Testis (tissue), 3 donors: ENCODE measurements around the gene MAPK11. TPM values are rescaled to one million over a fixed set of nuclear protein-coding genes. Genes with fewer than 3 reads are reported as not detected.
A peak's percentile ranks its signal among the peaks of the same experiment; 100 is the strongest.

Experiments used
- DNase-seq: peaks from one replicate; pipeline ENCODE4 v3.0.0-alpha.2; 2019
- H3K27ac ChIP-seq, 2 donors: fragments of 200-600 bp; sonication (generic); one replicate each; pipeline ENCODE4 v1.5.1; 2019
- H3K27me3 ChIP-seq: fragments of 200-600 bp; sonication (generic); one replicate; pipeline ENCODE4 v1.5.1; 2019
- H3K36me3 ChIP-seq: fragments of 200-600 bp; sonication (generic); one replicate; pipeline ENCODE4 v1.5.1; 2017; ENCODE audit warnings: low read depth; ENCODE audit errors: missing control alignments
- H3K4me1 ChIP-seq: fragments of 200-600 bp; sonication (generic); one replicate; pipeline ENCODE4 v1.5.1; 2019
- H3K4me3 ChIP-seq, 2 donors: fragments of 200-600 bp; sonication (generic); one replicate each; pipeline ENCODE4 v1.5.1; 2017 to 2019
- H3K9me3 ChIP-seq: fragments of 200-600 bp; sonication (generic); one replicate; pipeline ENCODE4 v1.5.1; 2017
- CTCF ChIP-seq, 3 experiments: fragments of 450-650 bp in 2 of 3; fragments of 200-600 bp in 1 of 3; sonication (generic) in 1 of 3; IDR thresholded peaks; one replicate each; pipeline ENCODE4 v1.5.1; 2016 to 2019; ENCODE audit warnings: antibody characterized with exemption in 3 of 3, mild to moderate bottlenecking in 2 of 3, moderate library complexity in 1 of 3
- POLR2A ChIP-seq: fragments of 450-650 bp; IDR thresholded peaks from one replicate; pipeline ENCODE4 v1.6.1; 2017; ENCODE audit warnings: antibody characterized with exemption, mild to moderate bottlenecking, moderate library complexity
- WGBS, 2 donors: methylation state at CpG; one replicate each; pipeline ENCODE4 v1.1.5; 2018; 5-methylcytosine and 5-hydroxymethylcytosine counted together
- intact Hi-C: fragments of 100-400 bp; cut with DNase I; formaldehyde crosslinking; loops from one replicate; pipeline ENCODE4 v1.15.1; 2023; ENCODE audit warnings: low total_unique reads
- polyA plus RNA-seq: library from polyadenylated mRNA; stranded (reverse); fragments of 350-450 nt; fragmentation: Illumina TruSeq; extraction: RNeasy Lipid Tissue Mini Kit (QIAGEN cat#74804); gene quantifications from one replicate; pipeline ENCODE4 v1.2.3, GENCODE V29; 2014; ENCODE audit warnings: low read depth, low replicate concordance; ENCODE audit not compliant: insufficient read depth
- total RNA-seq, 2 donors: library from RNA; depleted of rRNA; stranded (reverse); fragments of >200 nt; gene quantifications; one replicate each; pipeline ENCODE4 v1.2.3, GENCODE V29; 2016

MAPK11 gene
- total and polyA plus RNA-seq, 3 donors from 2014 or later: 6.4 to 10.7 (median 8.3) TPM

DNA sequence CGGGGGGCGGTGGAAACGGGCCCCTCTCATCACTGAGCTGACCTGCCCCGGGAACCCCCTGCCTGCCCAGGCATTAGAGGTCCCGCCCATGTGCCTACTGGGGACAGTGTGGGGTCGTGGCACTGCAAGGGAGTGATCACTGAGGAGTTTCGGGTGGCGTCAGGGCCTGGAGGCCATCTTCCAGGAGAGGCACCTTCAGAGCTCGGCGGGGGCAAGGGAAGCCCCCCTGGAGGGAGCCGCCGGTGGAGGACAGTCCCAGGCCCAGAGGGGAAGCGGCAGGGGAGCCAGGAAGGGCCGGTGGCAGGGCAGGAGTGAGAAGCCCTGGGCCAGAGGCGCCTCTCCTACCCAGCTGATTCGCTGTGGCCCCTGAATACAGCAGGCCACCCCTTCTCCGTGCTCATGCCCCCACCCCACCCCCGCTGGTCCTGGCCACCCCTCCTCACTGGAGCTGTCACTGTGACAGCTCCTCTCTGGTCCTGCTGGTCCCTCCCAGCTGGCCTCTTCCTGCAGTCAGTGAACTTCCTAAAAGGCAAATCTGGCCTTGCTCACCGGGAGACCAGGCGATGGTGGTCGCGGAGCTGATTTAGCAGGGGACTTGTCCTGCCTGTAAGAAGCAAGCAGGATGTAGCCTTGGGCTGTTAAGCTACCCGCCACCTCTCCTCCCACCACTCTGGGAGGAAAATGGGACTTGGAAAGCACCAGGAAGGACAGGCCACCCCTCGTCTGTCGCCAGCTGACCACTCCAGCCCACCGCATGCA, 2.0 kb upstream of the MAPK11 start:
- no peak overlapping the region for H3K27ac ChIP-seq
- H3K36me3 ChIP-seq: no peaks in the 10 kb centered on the region
- no peak for TF ChIP-seq CTCF (IDR thresholded peaks at IDR 0.05)
- TF ChIP-seq POLR2A: no peak
- WGBS, 2 donors: 47 to 48% methylated on average over 9 to 26 of the region's 26 CpGs
- H3K9me3 ChIP-seq: no peaks in the 10 kb centered on the region
- intact Hi-C loops: no loop called here
- peak overlapping the region; percentile 8 to 46 for H3K4me3 ChIP-seq
- no peak for DNase-seq
- H3K27me3 ChIP-seq: no peaks in the 10 kb centered on the region
- peaks cover 43% of the 10 kb centered on the region for H3K4me1 ChIP-seq

DNA sequence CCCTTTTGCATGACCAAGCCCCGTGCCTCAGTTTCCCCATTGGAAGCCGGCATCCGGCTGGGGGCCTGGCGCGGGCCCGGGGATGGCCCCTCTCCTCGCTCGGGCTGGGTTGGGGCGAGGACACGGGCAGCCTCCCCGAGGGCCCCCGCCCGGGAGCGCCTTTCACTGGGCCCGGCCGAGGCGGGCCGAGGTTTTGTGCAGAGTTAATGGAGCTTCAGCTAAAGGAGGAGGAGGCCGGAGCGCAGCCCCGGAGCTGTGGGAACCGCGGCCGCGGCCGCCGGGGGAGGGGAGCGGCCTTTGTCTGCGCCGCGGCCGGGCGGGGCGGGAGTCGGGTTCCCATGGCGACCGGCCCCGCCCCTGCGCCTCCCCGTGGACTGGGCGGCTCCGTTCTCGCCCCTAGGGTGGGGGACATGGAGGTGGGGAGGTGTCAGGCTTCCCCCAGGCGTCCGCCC, 1.4 kb upstream of the MAPK11 start:
- H3K4me3 ChIP-seq: peak overlapping the region; percentile 8 to 46
- WGBS, 2 donors: 1 to 3% methylated on average over 15 of the region's 45 CpGs
- H3K27ac ChIP-seq: no peak overlapping the region
- H3K4me1 ChIP-seq: peaks cover 44% of the 10 kb centered on the region
- no peaks in the 10 kb centered on the region for H3K27me3 ChIP-seq
- no peaks in the 10 kb centered on the region for H3K36me3 ChIP-seq
- no peaks in the 10 kb centered on the region for H3K9me3 ChIP-seq
- no peak for TF ChIP-seq CTCF (IDR thresholded peaks at IDR 0.05)
- TF ChIP-seq POLR2A: no peak
- DNase-seq: peak; percentile 63
- intact Hi-C loops: no loop called here

- Histone ChIP-seq H3K27me3 (no peaks in the 10 kb centered on the region), H3K9me3 (no peaks in the 10 kb centered on the region), H3K4me1 (peaks cover 44% of the 10 kb centered on the region), H3K36me3 (no peaks in the 10 kb centered on the region), H3K27ac (peak overlapping the region in 1 of 2 donors; percentile 10), H3K4me3 (peak overlapping the region; percentile 45 to 46)
- 1% methylated on average over 37 to 53 of the region's 53 CpGs for WGBS, 2 donors
- intact Hi-C loops: no loop called here
- TF ChIP-seq CTCF (IDR thresholded peaks at IDR 0.05) (no peak), POLR2A (no peak)
- DNase-seq: peak; percentile 79
Measured at GRCh38 chr22:50270666-50271394, 650 bp upstream of the MAPK11 start.

GRCh38 chr22:50269573-50269969, 609 bp downstream of the MAPK11 start:
- peak overlapping the region in 1 of 2 donors; percentile 75 for H3K27ac ChIP-seq
- H3K27me3 ChIP-seq: no peaks in the 10 kb centered on the region
- intact Hi-C loops: no loop called here
- H3K4me3 ChIP-seq: peak overlapping the region; percentile 45 to 46
- H3K4me1 ChIP-seq: peaks cover 44% of the 10 kb centered on the region
- H3K9me3 ChIP-seq: no peaks in the 10 kb centered on the region
- TF ChIP-seq CTCF (IDR thresholded peaks at IDR 0.05) (no peak), POLR2A (no peak)
- H3K36me3 ChIP-seq: no peaks in the 10 kb centered on the region
- 0 to 12% methylated on average over 2 to 16 of the region's 18 CpGs for WGBS, 2 donors
- no peak for DNase-seq
